ENCODE measurements around the gene EEF2K.

- TF ChIP-seq EP300 (IDR thresholded peaks at IDR 0.05) = no peak
- TF ChIP-seq USF2 (IDR thresholded peaks at IDR 0.05) = no peak
- no peak for TF ChIP-seq JUN (IDR thresholded peaks at IDR 0.05)
- no peak for TF ChIP-seq ELK1 (IDR thresholded peaks at IDR 0.05; ENCODE audit: low read depth, low read length)
Measured at GRCh38 chr16:22194707-22195444, 11.2 kb upstream of the EEF2K start.
